HG02870 (cell line): ENCODE results near the gene PRKCH.

Experiments used
- ATAC-seq: cut with Tn5 transposase; IDR thresholded peaks from one replicate; pipeline ENCODE4 v1.9.1; 2021; ENCODE audit warnings: mild to moderate bottlenecking, moderate library complexity; ENCODE audit not compliant: unreplicated experiment

PRKCH gene

GRCh38 chr14:61360796-61361525 lies 39.6 kb downstream of the PRKCH start:
- ATAC-seq, result no peak

- ATAC-seq, result no peak
Measured at GRCh38 chr14:61362072-61362750, 40.8 kb downstream of the PRKCH start.

- no peak for ATAC-seq
Measured at GRCh38 chr14:61364243-61364642, 42.9 kb downstream of the PRKCH start.

- ATAC-seq, result no peak
Measured at GRCh38 chr14:61365667-61366212, 44.4 kb downstream of the PRKCH start.

GRCh38 chr14:61368114-61368710 lies 46.8 kb downstream of the PRKCH start:
- no peak for ATAC-seq

GRCh38 chr14:61368781-61369453 lies 47.5 kb downstream of the PRKCH start:
- ATAC-seq, result no peak

- ATAC-seq, result no peak
Measured at GRCh38 chr14:61369454-61369810, 48.1 kb downstream of the PRKCH start.

- ATAC-seq, result no peak
Measured at GRCh38 chr14:61372379-61372778, 51.0 kb downstream of the PRKCH start.

GRCh38 chr14:61372842-61373555 lies 51.6 kb downstream of the PRKCH start:
- no peak for ATAC-seq

- no peak for ATAC-seq
Measured at GRCh38 chr14:61374284-61374683, 52.9 kb downstream of the PRKCH start.

- ATAC-seq, result no peak
Measured at GRCh38 chr14:61375218-61375617, 53.8 kb downstream of the PRKCH start.

GRCh38 chr14:61376314-61376713 lies 54.9 kb downstream of the PRKCH start:
- ATAC-seq, result no peak

GRCh38 chr14:61377749-61378148 lies 56.4 kb downstream of the PRKCH start:
- ATAC-seq, result no peak

- ATAC-seq, result no peak
Measured at GRCh38 chr14:61379639-61380184, 58.3 kb downstream of the PRKCH start.

GRCh38 chr14:61380984-61381383 lies 59.6 kb downstream of the PRKCH start:
- no peak for ATAC-seq

GRCh38 chr14:61381553-61381952 lies 60.2 kb downstream of the PRKCH start:
- ATAC-seq, result no peak

- no peak for ATAC-seq
Measured at GRCh38 chr14:61382842-61383241, 61.5 kb downstream of the PRKCH start.

- no peak for ATAC-seq
Measured at GRCh38 chr14:61385002-61385685, 63.8 kb downstream of the PRKCH start.

- no peak for ATAC-seq
Measured at GRCh38 chr14:61386173-61386772, 64.9 kb downstream of the PRKCH start.
